WTC11 (cell line): ENCODE measurements around the gene NRXN3. TPM values are rescaled to one million over a fixed set of nuclear protein-coding genes. Genes with fewer than 3 reads are reported as not detected.

Experiments used
- ATAC-seq: fragments of 200-7000 bp; cut with Tn5 transposase; 2 replicates; pipeline ENCODE4 v1.10.0; 2021; ENCODE audit warnings: mild to moderate bottlenecking, moderate library complexity
- CTCF ChIA-PET: fragments of 300-600 bp; sonication (Branson Sonifier 250); formaldehyde crosslinking; loops from one replicate; lab custom pipeline; 2021; ENCODE audit warnings: antibody characterized with exemption; lab: Charles Lee
- POLR2A ChIA-PET: fragments of 350-600 bp; sonication (Branson Sonifier 250); formaldehyde crosslinking; loops from one replicate; lab custom pipeline; 2021; ENCODE audit warnings: antibody characterized with exemption; lab: Charles Lee
- DNase-seq: peaks from one replicate; pipeline ENCODE4 v3.0.0; 2021; ENCODE audit warnings: low spot score
- H3K27ac Mint-ChIP-seq: 2 replicates; pipeline ENCODE4 v1.8.0; 2021; ENCODE audit warnings: mixed read lengths
- H3K27me3 Mint-ChIP-seq: 2 replicates; pipeline ENCODE4 v1.8.0; 2021; ENCODE audit warnings: low read depth, mild to moderate bottlenecking, moderate library complexity, mixed read lengths
- H3K36me3 Mint-ChIP-seq: 2 replicates; pipeline ENCODE4 v1.8.0; 2021; ENCODE audit warnings: mixed read lengths
- H3K4me1 Mint-ChIP-seq: 2 replicates; pipeline ENCODE4 v1.8.0; 2022; ENCODE audit warnings: mixed read lengths
- H3K4me3 Mint-ChIP-seq: 2 replicates; pipeline ENCODE4 v1.8.0; 2021; ENCODE audit warnings: mild to moderate bottlenecking, moderate library complexity, mixed read lengths
- H3K9me3 Mint-ChIP-seq: 2 replicates; pipeline ENCODE4 v1.8.0; 2021; ENCODE audit warnings: mixed read lengths
- AFF4 ChIP-seq: sonication (generic); formaldehyde crosslinking; IDR thresholded peaks from 2 replicates; pipeline ENCODE4 v1.8.1; 2023; ENCODE audit warnings: mild to moderate bottlenecking, missing genetic modification reagents, borderline replicate concordance
- ATF1 ChIP-seq: sonication (generic); formaldehyde crosslinking; IDR thresholded peaks from 2 replicates; pipeline ENCODE4 v1.8.1; 2023; ENCODE audit warnings: mild to moderate bottlenecking, moderate library complexity, missing genetic modification reagents
- ATF3 ChIP-seq: sonication (generic); formaldehyde crosslinking; conservative IDR thresholded peaks from 2 replicates; pipeline ENCODE4 v1.8.1; 2022; ENCODE audit warnings: mild to moderate bottlenecking, missing genetic modification reagents
- CREB1 ChIP-seq: sonication (generic); formaldehyde crosslinking; IDR thresholded peaks from 2 replicates; pipeline ENCODE4 v1.8.0; 2023; ENCODE audit warnings: mild to moderate bottlenecking, missing genetic modification reagents
- EMX1 ChIP-seq: fragments of 250-450 bp; sonication (Bioruptor Pico); IDR thresholded peaks from 2 replicates; pipeline ENCODE4 v1.8.0; 2021; ENCODE audit warnings: mild to moderate bottlenecking
- ESRRA ChIP-seq: sonication (generic); formaldehyde crosslinking; IDR thresholded peaks from 2 replicates; pipeline ENCODE4 v1.8.1; 2022; ENCODE audit warnings: mild to moderate bottlenecking, missing genetic modification reagents, borderline replicate concordance
- FOXP1 ChIP-seq: sonication (generic); formaldehyde crosslinking; IDR thresholded peaks from 2 replicates; pipeline ENCODE4 v1.8.0; 2022; ENCODE audit warnings: missing genetic modification reagents, mild to moderate bottlenecking, moderate library complexity, borderline replicate concordance
- GRHL2 ChIP-seq: fragments of 250-450 bp; sonication (Bioruptor Pico); IDR thresholded peaks from 2 replicates; pipeline ENCODE4 v1.8.0; 2022; ENCODE audit warnings: mild to moderate bottlenecking, moderate library complexity; ENCODE audit not compliant: insufficient replicate concordance, severe bottlenecking
- GTF2I ChIP-seq: fragments of 250-450 bp; sonication (Bioruptor Pico); conservative IDR thresholded peaks from 2 replicates; pipeline ENCODE4 v1.4.0; 2021; ENCODE audit warnings: mild to moderate bottlenecking
- IRF2 ChIP-seq: sonication (generic); formaldehyde crosslinking; IDR thresholded peaks from 2 replicates; pipeline ENCODE4 v1.8.0; 2022; ENCODE audit warnings: low read depth, missing genetic modification reagents, borderline replicate concordance
- MYBL2 ChIP-seq: sonication (generic); formaldehyde crosslinking; IDR thresholded peaks from 2 replicates; pipeline ENCODE4 v1.8.1; 2023; ENCODE audit warnings: mild to moderate bottlenecking, moderate library complexity, missing genetic modification reagents
- NFE2L1 ChIP-seq: sonication (generic); formaldehyde crosslinking; IDR thresholded peaks from 2 replicates; pipeline ENCODE4 v1.8.1; 2023; ENCODE audit warnings: missing genetic modification reagents
- NR2C2 ChIP-seq: sonication (generic); formaldehyde crosslinking; IDR thresholded peaks from 2 replicates; pipeline ENCODE4 v1.8.0; 2022; ENCODE audit warnings: mild to moderate bottlenecking, missing genetic modification reagents
- RELA ChIP-seq: sonication (generic); formaldehyde crosslinking; IDR thresholded peaks from 2 replicates; pipeline ENCODE4 v1.8.1; 2022; ENCODE audit warnings: missing genetic modification reagents, mild to moderate bottlenecking, borderline replicate concordance
- SMAD3 ChIP-seq: sonication (generic); formaldehyde crosslinking; IDR thresholded peaks from 2 replicates; pipeline ENCODE4 v1.8.0; 2022; ENCODE audit warnings: missing genetic modification reagents, mild to moderate bottlenecking, borderline replicate concordance
- SOX15 ChIP-seq: fragments of 250-450 bp; sonication (Bioruptor Pico); IDR thresholded peaks from 2 replicates; pipeline ENCODE4 v1.9.0; 2021; ENCODE audit warnings: mild to moderate bottlenecking
- TP53 ChIP-seq: sonication (generic); formaldehyde crosslinking; IDR thresholded peaks from 2 replicates; pipeline ENCODE4 v1.8.1; 2023; ENCODE audit warnings: mild to moderate bottlenecking, missing genetic modification reagents
- ZBTB21 ChIP-seq: sonication (generic); formaldehyde crosslinking; IDR thresholded peaks from 2 replicates; pipeline ENCODE4 v1.8.1; 2023; ENCODE audit warnings: mild to moderate bottlenecking, missing genetic modification reagents, borderline replicate concordance
- ZMAT4 ChIP-seq: fragments of 250-450 bp; sonication (Bioruptor Pico); IDR thresholded peaks from 2 replicates; pipeline ENCODE4 v1.9.0; 2021; ENCODE audit warnings: mild to moderate bottlenecking
- ZNF219 ChIP-seq: sonication (generic); formaldehyde crosslinking; IDR thresholded peaks from 2 replicates; pipeline ENCODE4 v1.8.0; 2023; ENCODE audit warnings: missing genetic modification reagents, mild to moderate bottlenecking, borderline replicate concordance
- ZNF232 ChIP-seq: sonication (generic); formaldehyde crosslinking; IDR thresholded peaks from 2 replicates; pipeline ENCODE4 v1.8.0; 2022; ENCODE audit warnings: mild to moderate bottlenecking, missing genetic modification reagents
- ZNF317 ChIP-seq: sonication (generic); formaldehyde crosslinking; IDR thresholded peaks from 2 replicates; pipeline ENCODE4 v1.8.1; 2023; ENCODE audit warnings: low read depth, mild to moderate bottlenecking, moderate library complexity, missing genetic modification reagents, borderline replicate concordance
- ZNF423 ChIP-seq: fragments of 250-450 bp; sonication (Bioruptor Pico); IDR thresholded peaks from 2 replicates; pipeline ENCODE4 v2.1.2; 2022; ENCODE audit warnings: mild to moderate bottlenecking, moderate library complexity
- ZNF671 ChIP-seq: fragments of 250-450 bp; sonication (Bioruptor Pico); IDR thresholded peaks from 2 replicates; pipeline ENCODE4 v1.8.0; 2021; ENCODE audit warnings: mild to moderate bottlenecking
- total RNA-seq: library from RNA; stranded (reverse); gene quantifications from 3 replicates; pipeline ENCODE4 v1.2.3, GENCODE V29; 2021
- TF ChIP-seq, protein P1 (sequence below): sonication (generic); formaldehyde crosslinking; IDR thresholded peaks from 2 replicates; pipeline ENCODE4 v1.8.0; 2022; ENCODE audit warnings: mild to moderate bottlenecking, missing genetic modification reagents
- TF ChIP-seq, protein P2 (sequence below): sonication (generic); formaldehyde crosslinking; IDR thresholded peaks from 2 replicates; pipeline ENCODE4 v1.8.1; 2022; ENCODE audit warnings: missing genetic modification reagents, borderline replicate concordance
- TF ChIP-seq, protein P3 (sequence below): sonication (generic); formaldehyde crosslinking; IDR thresholded peaks from 2 replicates; pipeline ENCODE4 v1.8.1; 2023; ENCODE audit warnings: mild to moderate bottlenecking, missing genetic modification reagents, moderate library complexity

Gene NRXN3
- total RNA-seq, 1 experiment from 2014 or later: 3.0 TPM

- ATAC-seq (no peak), DNase-seq (no peak)
- ChIA-PET POLR2A (no interaction called here), CTCF (no interaction called here)
- Mint-ChIP-seq H3K4me1 (peaks cover 46% of the 10 kb centered on the region), H3K36me3 (no peaks in the 10 kb centered on the region), H3K27me3 (no peaks in the 10 kb centered on the region), H3K9me3 (no peaks in the 10 kb centered on the region), H3K27ac (no peak overlapping the region), H3K4me3 (no peak overlapping the region)
- TF ChIP-seq AFF4 (CRISPR knock-in tag) (no peak), ZBTB21 (CRISPR knock-in tag) (no peak), ATF3 (CRISPR knock-in tag) (no peak), SOX15 (CRISPR knock-in tag) (no peak), SMAD3 (no peak), NFE2L1 (no peak), FOXP1 (CRISPR knock-in tag) (no peak), IRF2 (CRISPR knock-in tag) (no peak), CREB1 (CRISPR knock-in tag) (no peak), ZNF219 (no peak), GRHL2 (CRISPR knock-in tag) (no peak), NR2C2 (no peak), ZMAT4 (CRISPR knock-in tag) (no peak), ZNF232 (CRISPR knock-in tag) (no peak), ZNF317 (CRISPR knock-in tag) (no peak)
- TF ChIP-seq, protein P1, sequence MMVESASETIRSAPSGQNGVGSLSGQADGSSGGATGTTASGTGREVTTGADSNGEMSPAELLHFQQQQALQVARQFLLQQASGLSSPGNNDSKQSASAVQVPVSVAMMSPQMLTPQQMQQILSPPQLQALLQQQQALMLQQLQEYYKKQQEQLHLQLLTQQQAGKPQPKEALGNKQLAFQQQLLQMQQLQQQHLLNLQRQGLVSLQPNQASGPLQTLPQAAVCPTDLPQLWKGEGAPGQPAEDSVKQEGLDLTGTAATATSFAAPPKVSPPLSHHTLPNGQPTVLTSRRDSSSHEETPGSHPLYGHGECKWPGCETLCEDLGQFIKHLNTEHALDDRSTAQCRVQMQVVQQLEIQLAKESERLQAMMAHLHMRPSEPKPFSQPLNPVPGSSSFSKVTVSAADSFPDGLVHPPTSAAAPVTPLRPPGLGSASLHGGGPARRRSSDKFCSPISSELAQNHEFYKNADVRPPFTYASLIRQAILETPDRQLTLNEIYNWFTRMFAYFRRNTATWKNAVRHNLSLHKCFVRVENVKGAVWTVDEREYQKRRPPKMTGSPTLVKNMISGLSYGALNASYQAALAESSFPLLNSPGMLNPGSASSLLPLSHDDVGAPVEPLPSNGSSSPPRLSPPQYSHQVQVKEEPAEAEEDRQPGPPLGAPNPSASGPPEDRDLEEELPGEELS: no peak
These were observed 1267.8 kb downstream of the NRXN3 start for GRCh38 chr14:79437951-79438350.

- Mint-ChIP-seq H3K36me3 (no peaks in the 10 kb centered on the region), H3K27ac (no peak overlapping the region), H3K4me1 (peaks cover 46% of the 10 kb centered on the region), H3K4me3 (no peak overlapping the region), H3K27me3 (no peaks in the 10 kb centered on the region), H3K9me3 (no peaks in the 10 kb centered on the region)
- ChIA-PET CTCF (no interaction called here), POLR2A (no interaction called here)
- DNase-seq (no peak), ATAC-seq (no peak)
- TF ChIP-seq ZNF671 (CRISPR knock-in tag) (no peak), ZBTB21 (CRISPR knock-in tag) (no peak), ESRRA (CRISPR knock-in tag) (no peak), TP53 (CRISPR knock-in tag) (no peak), ATF1 (CRISPR knock-in tag) (no peak), ZNF423 (CRISPR knock-in tag) (no peak), MYBL2 (CRISPR knock-in tag) (no peak), RELA (CRISPR knock-in tag) (no peak), ZNF232 (CRISPR knock-in tag) (no peak), IRF2 (CRISPR knock-in tag) (no peak), GTF2I (CRISPR knock-in tag) (no peak), EMX1 (CRISPR knock-in tag) (no peak), ZMAT4 (CRISPR knock-in tag) (no peak), ATF3 (CRISPR knock-in tag) (no peak)
- TF ChIP-seq, protein P2, sequence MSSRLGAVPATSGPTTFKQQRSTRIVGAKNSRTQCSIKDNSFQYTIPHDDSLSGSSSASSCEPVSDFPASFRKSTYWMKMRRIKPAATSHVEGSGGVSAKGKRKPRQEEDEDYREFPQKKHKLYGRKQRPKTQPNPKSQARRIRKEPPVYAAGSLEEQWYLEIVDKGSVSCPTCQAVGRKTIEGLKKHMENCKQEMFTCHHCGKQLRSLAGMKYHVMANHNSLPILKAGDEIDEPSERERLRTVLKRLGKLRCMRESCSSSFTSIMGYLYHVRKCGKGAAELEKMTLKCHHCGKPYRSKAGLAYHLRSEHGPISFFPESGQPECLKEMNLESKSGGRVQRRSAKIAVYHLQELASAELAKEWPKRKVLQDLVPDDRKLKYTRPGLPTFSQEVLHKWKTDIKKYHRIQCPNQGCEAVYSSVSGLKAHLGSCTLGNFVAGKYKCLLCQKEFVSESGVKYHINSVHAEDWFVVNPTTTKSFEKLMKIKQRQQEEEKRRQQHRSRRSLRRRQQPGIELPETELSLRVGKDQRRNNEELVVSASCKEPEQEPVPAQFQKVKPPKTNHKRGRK (CRISPR knock-in tag): no peak
- TF ChIP-seq, protein P3, sequence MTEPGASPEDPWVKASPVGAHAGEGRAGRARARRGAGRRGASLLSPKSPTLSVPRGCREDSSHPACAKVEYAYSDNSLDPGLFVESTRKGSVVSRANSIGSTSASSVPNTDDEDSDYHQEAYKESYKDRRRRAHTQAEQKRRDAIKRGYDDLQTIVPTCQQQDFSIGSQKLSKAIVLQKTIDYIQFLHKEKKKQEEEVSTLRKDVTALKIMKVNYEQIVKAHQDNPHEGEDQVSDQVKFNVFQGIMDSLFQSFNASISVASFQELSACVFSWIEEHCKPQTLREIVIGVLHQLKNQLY (CRISPR knock-in tag): no peak
These were observed 1268.6 kb downstream of the NRXN3 start for GRCh38 chr14:79438696-79439342.
